ENCODE results near the gene DCC.
A peak's percentile ranks its signal among the peaks of the same experiment; 100 is the strongest.

DCC gene

GRCh38 chr18:52607985-52608384 is 268.0 kb downstream of the DCC start:
- DNase-seq: no peak

- no peak for DNase-seq
Observed at GRCh38 chr18:52610451-52611115, 270.6 kb downstream of the DCC start.

- DNase-seq: no peak
Observed at GRCh38 chr18:52612406-52612805, 272.4 kb downstream of the DCC start.

- no peak for DNase-seq
Observed at GRCh38 chr18:52615321-52615720, 275.3 kb downstream of the DCC start.

GRCh38 chr18:52615943-52616342 is 275.9 kb downstream of the DCC start:
- no peak for DNase-seq

GRCh38 chr18:52617931-52618330 is 277.9 kb downstream of the DCC start:
- DNase-seq: peak; percentile 61

- no peak for DNase-seq
Observed at GRCh38 chr18:52620926-52621439, 281.0 kb downstream of the DCC start.

GRCh38 chr18:52624702-52625101 is 284.7 kb downstream of the DCC start:
- DNase-seq: no peak

- DNase-seq: no peak
Observed at GRCh38 chr18:52636536-52636935, 296.5 kb downstream of the DCC start.

- DNase-seq: no peak
Observed at GRCh38 chr18:52648201-52648600, 308.2 kb downstream of the DCC start.

GRCh38 chr18:52652391-52652790 is 312.4 kb downstream of the DCC start:
- peak; percentile 43 for DNase-seq

GRCh38 chr18:52657043-52657805 is 317.2 kb downstream of the DCC start:
- DNase-seq: no peak

- no peak for DNase-seq
Observed at GRCh38 chr18:52667463-52668065, 327.6 kb downstream of the DCC start.

- peak; percentile 56 for DNase-seq
Observed at GRCh38 chr18:52670896-52671295, 330.9 kb downstream of the DCC start.

GRCh38 chr18:52678034-52678433 is 338.0 kb downstream of the DCC start:
- DNase-seq: no peak

- DNase-seq: no peak
Observed at GRCh38 chr18:52678551-52678950, 338.6 kb downstream of the DCC start.

GRCh38 chr18:52679354-52679753 is 339.4 kb downstream of the DCC start:
- peak; percentile 11 for DNase-seq

- peak; percentile 46 for DNase-seq
Observed at GRCh38 chr18:52682260-52682659, 342.3 kb downstream of the DCC start.

- DNase-seq: no peak
Observed at GRCh38 chr18:52685316-52685715, 345.3 kb downstream of the DCC start.

- no peak for DNase-seq
Observed at GRCh38 chr18:52691841-52692240, 351.8 kb downstream of the DCC start.

GRCh38 chr18:52694804-52695203 is 354.8 kb downstream of the DCC start:
- peak; percentile 18 for DNase-seq

- no peak for DNase-seq
Observed at GRCh38 chr18:52700116-52700515, 360.1 kb downstream of the DCC start.

GRCh38 chr18:52700816-52701215 is 360.8 kb downstream of the DCC start:
- DNase-seq: no peak

Data from fibroblast of skin of scalp (primary cell).